Nephron progenitor cell (in vitro differentiated cells): ENCODE measurements around the gene FIBCD1.
A peak's percentile ranks its signal among the peaks of the same experiment; 100 is the strongest.

Source experiments
- DNase-seq: peaks from one replicate; pipeline ENCODE4 v3.0.0; 2021
- H3K27ac Mint-ChIP-seq: 2 replicates; pipeline ENCODE4 v1.8.0; 2021; ENCODE audit warnings: mild to moderate bottlenecking, moderate library complexity, mixed read lengths
- H3K27me3 Mint-ChIP-seq: 2 replicates; pipeline ENCODE4 v1.8.0; 2021; ENCODE audit warnings: mild to moderate bottlenecking, low read depth, mixed read lengths; ENCODE audit not compliant: poor library complexity
- H3K36me3 Mint-ChIP-seq: 2 replicates; pipeline ENCODE4 v1.8.0; 2021; ENCODE audit warnings: low read depth, mixed read lengths
- H3K4me1 Mint-ChIP-seq: 2 replicates; pipeline ENCODE4 v1.8.0; 2021; ENCODE audit warnings: mixed read lengths
- H3K4me3 Mint-ChIP-seq: 2 replicates; pipeline ENCODE4 v1.8.0; 2021; ENCODE audit warnings: mild to moderate bottlenecking, moderate library complexity, mixed read lengths
- H3K9me3 Mint-ChIP-seq: 2 replicates; pipeline ENCODE4 v1.8.0; 2021; ENCODE audit warnings: mild to moderate bottlenecking, moderate library complexity, mixed read lengths
- TF ChIP-seq, protein P1 (sequence below): fragments of 200-600 bp; sonication (generic); IDR thresholded peaks from 2 replicates; pipeline ENCODE4 v1.5.0; 2021; ENCODE audit warnings: antibody characterized with exemption

The FIBCD1 gene

DNA sequence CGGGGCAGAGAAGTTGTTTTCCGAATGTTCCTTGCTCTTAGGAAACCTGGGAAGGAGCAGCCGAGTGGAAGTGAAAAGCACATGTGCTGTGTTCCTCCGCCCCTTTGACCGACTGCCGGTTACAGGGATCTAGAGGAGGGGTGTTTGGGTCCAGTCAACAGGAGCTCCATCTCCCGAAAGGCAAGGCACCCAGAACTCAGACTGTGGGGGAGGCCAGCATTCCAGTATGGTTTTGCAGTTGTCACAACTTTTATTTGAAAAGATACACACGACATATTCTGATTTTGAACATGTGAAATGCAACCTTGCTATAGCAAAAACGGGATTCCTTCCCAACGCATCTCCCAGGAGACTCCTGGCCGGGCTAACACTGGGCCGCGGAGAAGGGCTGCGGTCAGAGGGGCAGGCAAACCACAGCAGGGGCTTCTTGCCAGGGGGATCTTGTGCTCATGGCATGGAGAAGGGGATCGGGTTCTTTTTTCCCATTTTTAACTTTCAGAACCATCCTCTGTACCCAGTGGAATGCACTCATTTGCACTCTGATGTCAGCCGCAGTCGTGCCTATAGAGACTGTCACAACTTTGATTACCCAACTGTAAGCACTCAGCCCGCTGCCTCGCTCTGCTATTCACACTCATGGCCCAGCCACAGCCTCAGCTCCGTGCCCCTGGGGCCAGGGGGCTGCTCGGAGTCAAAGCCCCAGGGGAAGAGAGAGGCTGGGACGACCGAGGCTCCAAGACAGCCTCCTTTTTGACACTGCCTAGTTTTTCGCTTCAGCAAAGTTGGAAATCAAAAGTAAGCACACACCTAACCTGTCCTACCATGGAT is 46.4 kb downstream of the FIBCD1 start:
- Mint-ChIP-seq H3K9me3 (no peaks in the 10 kb centered on the region), H3K4me3 (no peak overlapping the region), H3K27ac (peak overlapping the region; percentile 95), H3K27me3 (peaks cover 2% of the 10 kb centered on the region), H3K36me3 (peaks cover 15% of the 10 kb centered on the region), H3K4me1 (peaks cover 30% of the 10 kb centered on the region)
- DNase-seq: no peak
- TF ChIP-seq, protein P1, sequence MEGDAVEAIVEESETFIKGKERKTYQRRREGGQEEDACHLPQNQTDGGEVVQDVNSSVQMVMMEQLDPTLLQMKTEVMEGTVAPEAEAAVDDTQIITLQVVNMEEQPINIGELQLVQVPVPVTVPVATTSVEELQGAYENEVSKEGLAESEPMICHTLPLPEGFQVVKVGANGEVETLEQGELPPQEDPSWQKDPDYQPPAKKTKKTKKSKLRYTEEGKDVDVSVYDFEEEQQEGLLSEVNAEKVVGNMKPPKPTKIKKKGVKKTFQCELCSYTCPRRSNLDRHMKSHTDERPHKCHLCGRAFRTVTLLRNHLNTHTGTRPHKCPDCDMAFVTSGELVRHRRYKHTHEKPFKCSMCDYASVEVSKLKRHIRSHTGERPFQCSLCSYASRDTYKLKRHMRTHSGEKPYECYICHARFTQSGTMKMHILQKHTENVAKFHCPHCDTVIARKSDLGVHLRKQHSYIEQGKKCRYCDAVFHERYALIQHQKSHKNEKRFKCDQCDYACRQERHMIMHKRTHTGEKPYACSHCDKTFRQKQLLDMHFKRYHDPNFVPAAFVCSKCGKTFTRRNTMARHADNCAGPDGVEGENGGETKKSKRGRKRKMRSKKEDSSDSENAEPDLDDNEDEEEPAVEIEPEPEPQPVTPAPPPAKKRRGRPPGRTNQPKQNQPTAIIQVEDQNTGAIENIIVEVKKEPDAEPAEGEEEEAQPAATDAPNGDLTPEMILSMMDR: no peak

DNA sequence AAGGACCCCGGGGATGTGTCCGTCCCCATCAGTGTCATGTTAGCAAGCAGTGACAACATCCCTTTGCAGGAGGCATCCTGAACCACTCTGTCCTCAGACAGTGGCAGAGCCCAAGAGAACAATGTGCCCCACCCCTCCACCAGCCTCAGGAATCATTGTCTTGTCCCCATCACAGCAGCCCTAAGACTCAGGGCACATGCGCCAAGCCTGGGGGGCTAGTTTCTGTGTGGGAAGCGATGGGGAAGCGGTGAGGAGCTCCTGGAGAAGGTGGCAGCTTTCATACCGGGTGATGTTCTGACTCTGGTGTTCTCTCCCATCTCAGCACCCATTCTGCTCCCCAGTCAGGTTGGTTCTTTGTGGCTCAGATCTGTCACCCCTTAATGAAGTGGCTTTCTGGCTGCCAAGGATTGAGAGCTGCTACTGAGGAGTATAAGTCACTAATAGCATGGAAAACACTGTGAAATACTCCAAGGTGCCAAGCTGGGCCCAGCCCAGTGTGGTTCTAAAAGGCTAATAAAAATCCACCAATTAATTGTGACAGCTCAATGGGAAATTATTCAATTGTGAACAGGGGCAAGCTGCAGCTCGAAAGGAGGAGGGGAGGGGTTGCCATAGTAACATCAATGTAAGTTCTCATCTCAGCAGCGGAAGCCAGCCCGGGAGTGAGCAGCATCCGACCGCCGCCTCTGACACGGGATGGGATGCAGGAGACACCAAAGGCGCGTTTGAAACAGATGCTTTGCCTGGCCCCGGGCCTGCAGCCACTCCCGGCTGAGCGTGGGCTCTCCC is 47.2 kb downstream of the FIBCD1 start:
- Mint-ChIP-seq H3K9me3 (no peaks in the 10 kb centered on the region), H3K4me3 (no peak overlapping the region), H3K27ac (peak overlapping the region; percentile 54), H3K36me3 (peaks cover 23% of the 10 kb centered on the region), H3K27me3 (peaks cover 2% of the 10 kb centered on the region), H3K4me1 (peaks cover 35% of the 10 kb centered on the region)
- DNase-seq: no peak
- TF ChIP-seq, protein P1: no peak

DNA sequence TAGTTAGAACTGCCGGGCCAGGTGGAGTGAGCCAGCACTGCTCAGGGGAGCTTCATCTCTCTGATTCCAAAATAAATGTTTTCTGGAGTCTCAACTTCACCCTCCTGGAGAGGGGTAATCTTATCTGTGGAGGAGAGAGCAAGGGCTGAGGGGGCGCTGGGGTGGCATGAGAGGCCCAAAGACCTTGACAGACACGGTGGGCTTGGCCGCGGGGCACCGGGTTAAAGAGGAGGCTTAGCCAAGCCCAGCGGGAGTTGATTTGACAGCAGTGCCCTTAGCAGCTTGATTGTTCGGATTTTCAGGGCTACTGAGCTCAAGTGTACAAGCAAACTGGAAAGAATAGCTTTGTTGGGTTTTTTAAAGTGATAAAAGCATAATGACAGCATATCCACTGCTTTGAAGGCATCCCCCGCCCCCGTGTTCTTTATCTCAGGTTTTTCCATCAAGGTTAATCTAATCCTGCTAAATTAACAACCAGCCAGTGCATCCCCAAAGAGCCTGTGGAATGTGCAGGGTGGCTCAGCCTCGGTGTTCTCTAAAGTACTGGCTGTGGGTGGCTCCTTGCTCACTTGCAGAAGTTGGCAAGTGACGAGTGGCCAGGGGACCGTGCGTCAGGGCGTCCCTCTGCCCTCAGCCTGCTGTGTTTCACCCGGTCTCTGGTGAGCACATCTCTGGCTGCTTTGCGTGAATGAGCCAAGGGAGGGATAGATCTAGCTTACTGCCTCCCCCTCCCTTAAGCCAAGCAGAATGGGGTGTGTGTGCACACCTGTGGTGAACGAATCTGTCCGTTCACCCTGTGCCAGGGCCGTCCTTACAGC is 48.0 kb downstream of the FIBCD1 start:
- H3K27me3 Mint-ChIP-seq: peaks cover 2% of the 10 kb centered on the region
- no peak overlapping the region for H3K4me3 Mint-ChIP-seq
- TF ChIP-seq, protein P1: no peak
- H3K4me1 Mint-ChIP-seq: peaks cover 36% of the 10 kb centered on the region
- H3K9me3 Mint-ChIP-seq: no peaks in the 10 kb centered on the region
- no peak for DNase-seq
- H3K36me3 Mint-ChIP-seq: peaks cover 30% of the 10 kb centered on the region
- H3K27ac Mint-ChIP-seq: peak overlapping the region; percentile 18

DNA sequence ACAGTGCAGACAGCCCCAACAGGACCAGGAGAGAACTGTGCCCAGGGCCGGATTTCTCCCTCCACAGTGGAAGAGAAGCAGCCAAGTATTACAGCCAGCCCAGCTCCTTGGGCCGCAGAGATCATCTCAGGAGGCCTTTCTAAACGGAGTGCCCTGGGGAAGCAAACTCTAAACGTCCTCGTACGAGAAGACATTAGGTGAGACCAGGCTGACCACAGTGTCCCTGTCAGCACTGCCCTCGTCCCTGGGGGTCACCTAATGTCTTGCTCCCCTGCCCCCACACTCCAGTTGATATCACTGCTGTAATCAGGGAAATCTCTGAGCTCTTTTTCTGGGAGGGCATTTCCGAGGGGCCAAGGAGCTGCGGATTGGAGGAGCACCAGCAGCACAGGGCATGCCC is 48.9 kb downstream of the FIBCD1 start:
- no peak for DNase-seq
- TF ChIP-seq, protein P1: no peak
- peaks cover 2% of the 10 kb centered on the region for H3K27me3 Mint-ChIP-seq
- no peak overlapping the region for H3K4me3 Mint-ChIP-seq
- H3K4me1 Mint-ChIP-seq: peaks cover 41% of the 10 kb centered on the region
- H3K27ac Mint-ChIP-seq: no peak overlapping the region
- H3K36me3 Mint-ChIP-seq: peaks cover 36% of the 10 kb centered on the region
- no peaks in the 10 kb centered on the region for H3K9me3 Mint-ChIP-seq

DNA sequence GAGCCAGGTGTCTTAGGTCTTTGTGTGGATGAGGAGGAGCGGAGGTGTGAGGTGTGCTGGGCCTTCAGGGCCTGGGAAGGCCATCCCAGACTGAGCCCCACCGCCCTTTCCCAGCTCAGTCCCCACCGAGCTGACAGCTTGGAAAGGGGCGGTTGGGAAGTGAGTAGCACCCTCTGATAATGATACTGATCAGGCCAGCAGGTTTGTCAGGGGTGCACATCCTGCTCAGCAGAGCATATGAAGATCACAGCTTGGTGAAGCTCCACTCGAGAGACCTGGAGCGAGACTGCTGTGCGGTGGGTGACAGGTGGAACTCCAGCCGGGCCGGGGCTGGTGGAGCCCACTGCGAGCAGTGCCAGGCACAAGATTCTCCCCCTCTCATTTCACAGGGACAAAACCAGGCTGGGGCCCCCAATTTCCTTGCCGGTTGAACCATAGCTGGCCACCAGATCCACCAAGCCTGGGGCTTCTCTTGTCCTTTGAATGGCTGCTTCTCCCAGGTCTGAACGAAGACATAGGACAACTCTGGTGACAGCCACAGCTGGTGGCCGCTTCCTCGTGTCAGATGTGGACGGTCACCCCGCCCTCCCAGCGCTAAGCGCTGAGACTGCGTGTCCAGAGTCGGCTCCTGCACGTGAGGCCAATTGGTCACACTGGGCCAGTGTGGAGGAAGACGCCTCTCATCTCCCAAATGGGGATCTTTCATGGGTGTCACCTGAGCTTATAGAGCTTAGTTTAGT is 50.7 kb downstream of the FIBCD1 start:
- Mint-ChIP-seq H3K36me3 (peaks cover 46% of the 10 kb centered on the region), H3K27me3 (peaks cover 2% of the 10 kb centered on the region), H3K27ac (peak overlapping the region; percentile 92), H3K4me1 (peaks cover 27% of the 10 kb centered on the region), H3K9me3 (no peaks in the 10 kb centered on the region), H3K4me3 (no peak overlapping the region)
- DNase-seq: no peak
- TF ChIP-seq, protein P1: no peak
